ENCODE measurements around the gene CDK11A. TPM values are rescaled to one million over a fixed set of nuclear protein-coding genes. Genes with fewer than 3 reads are reported as not detected.
"Not testable (repeated sequence)": the region's sequence is repeated elsewhere in the genome, so short reads cannot be mapped to it uniquely, and the experiment has no call there.

The CDK11A gene
- total RNA-seq, result 68.3 and 70.4 TPM in 2 replicates

- H3K4me3 Mint-ChIP-seq, result peak within 1 kb of the TSS; percentile 93
- H3K27ac Mint-ChIP-seq, result peak within 1 kb of the TSS; percentile 97
- H3K9me3 Mint-ChIP-seq; intact Hi-C loops (cut with micrococcal nuclease); H3K27me3 Mint-ChIP-seq: not testable (repeated sequence)
- DNase-seq, result peak; percentile 99
- H3K36me3 Mint-ChIP-seq (ENCODE audit: low read depth), result peaks cover 24% of the 10 kb centered on the region
- H3K4me1 Mint-ChIP-seq, result peaks cover 17% of the 10 kb centered on the region
Measured at GRCh38 chr1:1724035-1724864, at the start of gene CDK11A. CDK11A (minus strand) TSS chr1:1724357; CDS start chr1:1722818, 1,539 bp downstream.

- Mint-ChIP-seq H3K4me1 (peaks cover 25% of the 10 kb centered on the region), H3K9me3 (peaks cover 5% of the 10 kb centered on the region), H3K27ac (no peak overlapping the region), H3K4me3 (no peak overlapping the region), H3K27me3 (no peaks in the 10 kb centered on the region), H3K36me3 (ENCODE audit: low read depth) (peaks cover 50% of the 10 kb centered on the region)
- DNase-seq, result no peak
- intact Hi-C loops (cut with micrococcal nuclease), result no loop called here
Measured at GRCh38 chr1:1773874-1774273, 49.7 kb upstream of the CDK11A start.

- peaks cover 5% of the 10 kb centered on the region for H3K9me3 Mint-ChIP-seq
- H3K4me3 Mint-ChIP-seq, result no peak overlapping the region
- intact Hi-C loops (cut with micrococcal nuclease), result no loop called here
- DNase-seq, result no peak
- H3K4me1 Mint-ChIP-seq, result peaks cover 14% of the 10 kb centered on the region
- no peak overlapping the region for H3K27ac Mint-ChIP-seq
- H3K36me3 Mint-ChIP-seq (ENCODE audit: low read depth), result peaks cover 62% of the 10 kb centered on the region
- no peaks in the 10 kb centered on the region for H3K27me3 Mint-ChIP-seq
Measured at GRCh38 chr1:1771096-1771495, 46.9 kb upstream of the CDK11A start.

GRCh38 chr1:1770102-1770501 is 45.9 kb upstream of the CDK11A start:
- intact Hi-C loops (cut with micrococcal nuclease), result no loop called here
- H3K36me3 Mint-ChIP-seq (ENCODE audit: low read depth), result peaks cover 55% of the 10 kb centered on the region
- no peak overlapping the region for H3K4me3 Mint-ChIP-seq
- no peaks in the 10 kb centered on the region for H3K27me3 Mint-ChIP-seq
- peaks cover 4% of the 10 kb centered on the region for H3K4me1 Mint-ChIP-seq
- H3K27ac Mint-ChIP-seq, result no peak overlapping the region
- peaks cover 5% of the 10 kb centered on the region for H3K9me3 Mint-ChIP-seq
- no peak for DNase-seq

GRCh38 chr1:1768249-1768992 is 44.3 kb upstream of the CDK11A start:
- DNase-seq, result no peak
- peaks cover 61% of the 10 kb centered on the region for H3K36me3 Mint-ChIP-seq (ENCODE audit: low read depth)
- peaks cover 5% of the 10 kb centered on the region for H3K9me3 Mint-ChIP-seq
- no peak overlapping the region for H3K4me3 Mint-ChIP-seq
- H3K4me1 Mint-ChIP-seq, result peaks cover 3% of the 10 kb centered on the region
- H3K27ac Mint-ChIP-seq, result no peak overlapping the region
- intact Hi-C loops (cut with micrococcal nuclease), result no loop called here
- H3K27me3 Mint-ChIP-seq, result no peaks in the 10 kb centered on the region

GRCh38 chr1:1764876-1765470 is 40.8 kb upstream of the CDK11A start:
- Mint-ChIP-seq H3K9me3 (no peaks in the 10 kb centered on the region), H3K4me1 (no peaks in the 10 kb centered on the region), H3K27me3 (no peaks in the 10 kb centered on the region), H3K4me3 (no peak overlapping the region), H3K27ac (no peak overlapping the region), H3K36me3 (ENCODE audit: low read depth) (peaks cover 58% of the 10 kb centered on the region)
- DNase-seq, result no peak
- intact Hi-C loops (cut with micrococcal nuclease), result no loop called here

- intact Hi-C loops (cut with micrococcal nuclease), result no loop called here
- Mint-ChIP-seq H3K27ac (no peak overlapping the region), H3K36me3 (ENCODE audit: low read depth) (peaks cover 55% of the 10 kb centered on the region), H3K9me3 (no peaks in the 10 kb centered on the region), H3K4me1 (no peaks in the 10 kb centered on the region), H3K4me3 (no peak overlapping the region), H3K27me3 (no peaks in the 10 kb centered on the region)
- DNase-seq, result no peak
Measured at GRCh38 chr1:1763657-1764621, 39.8 kb upstream of the CDK11A start.

- Mint-ChIP-seq H3K36me3 (ENCODE audit: low read depth) (peaks cover 48% of the 10 kb centered on the region), H3K4me1 (no peaks in the 10 kb centered on the region), H3K27me3 (no peaks in the 10 kb centered on the region), H3K27ac (no peak overlapping the region), H3K4me3 (no peak overlapping the region), H3K9me3 (no peaks in the 10 kb centered on the region)
- DNase-seq, result no peak
- intact Hi-C loops (cut with micrococcal nuclease), result no loop called here
Measured at GRCh38 chr1:1761504-1762376, 37.6 kb upstream of the CDK11A start.

GRCh38 chr1:1760715-1761114 is 36.6 kb upstream of the CDK11A start:
- Mint-ChIP-seq H3K4me1 (no peaks in the 10 kb centered on the region), H3K36me3 (ENCODE audit: low read depth) (peaks cover 47% of the 10 kb centered on the region), H3K27ac (no peak overlapping the region), H3K27me3 (no peaks in the 10 kb centered on the region), H3K9me3 (no peaks in the 10 kb centered on the region), H3K4me3 (no peak overlapping the region)
- intact Hi-C loops (cut with micrococcal nuclease), result no loop called here
- no peak for DNase-seq

- no peaks in the 10 kb centered on the region for H3K27me3 Mint-ChIP-seq
- peaks cover 46% of the 10 kb centered on the region for H3K36me3 Mint-ChIP-seq (ENCODE audit: low read depth)
- H3K27ac Mint-ChIP-seq, result no peak overlapping the region
- no peaks in the 10 kb centered on the region for H3K9me3 Mint-ChIP-seq
- no peaks in the 10 kb centered on the region for H3K4me1 Mint-ChIP-seq
- intact Hi-C loops (cut with micrococcal nuclease), result no loop called here
- no peak overlapping the region for H3K4me3 Mint-ChIP-seq
- DNase-seq, result no peak
Measured at GRCh38 chr1:1760345-1760650, 36.1 kb upstream of the CDK11A start.

- Mint-ChIP-seq H3K27ac (no peak overlapping the region), H3K27me3 (no peaks in the 10 kb centered on the region), H3K9me3 (no peaks in the 10 kb centered on the region), H3K4me3 (no peak overlapping the region), H3K36me3 (ENCODE audit: low read depth) (peaks cover 46% of the 10 kb centered on the region), H3K4me1 (no peaks in the 10 kb centered on the region)
- intact Hi-C loops (cut with micrococcal nuclease), result no loop called here
- DNase-seq, result no peak
Measured at GRCh38 chr1:1759456-1760344, 35.5 kb upstream of the CDK11A start.
